HepG2 (cell line): ENCODE measurements around the gene EZH1. TPM values are rescaled to one million over a fixed set of nuclear protein-coding genes. Genes with fewer than 3 reads are reported as not detected.

Experiments used
- E2F2 ChIP-seq: sonication (generic); formaldehyde crosslinking; IDR thresholded peaks from 2 replicates; pipeline ENCODE4 v1.4.0; 2020; ENCODE audit warnings: missing genetic modification reagents, borderline replicate concordance
- FOXP4 ChIP-seq: sonication (generic); formaldehyde crosslinking; IDR thresholded peaks from 2 replicates; pipeline ENCODE4 v1.4.0; 2020; ENCODE audit warnings: missing genetic modification reagents
- HNRNPUL1 ChIP-seq: fragments of 200-400 bp; formaldehyde crosslinking; IDR thresholded peaks from 2 replicates; pipeline ENCODE4 v1.6.1; 2017; ENCODE audit warnings: low read depth, mild to moderate bottlenecking, low read length, moderate library complexity
- KAT2B ChIP-seq: fragments of 150-350 bp; IDR thresholded peaks from 2 replicates; pipeline ENCODE4 v1.6.1; 2014; ENCODE audit warnings: low read depth, low read length, borderline replicate concordance
- KLF12 ChIP-seq: sonication (generic); formaldehyde crosslinking; IDR thresholded peaks from 2 replicates; pipeline ENCODE4 v1.4.0; 2020; ENCODE audit warnings: missing genetic modification reagents, borderline replicate concordance
- NAIF1 ChIP-seq: sonication (generic); formaldehyde crosslinking; IDR thresholded peaks from 2 replicates; pipeline ENCODE4 v1.5.0; 2020; ENCODE audit warnings: mild to moderate bottlenecking, missing genetic modification reagents, borderline replicate concordance
- NR2C2 ChIP-seq: sonication (generic); formaldehyde crosslinking; IDR thresholded peaks from 2 replicates; pipeline ENCODE4 v1.4.0; 2020; ENCODE audit warnings: missing genetic modification reagents, mild to moderate bottlenecking, moderate library complexity, borderline replicate concordance
- POGK ChIP-seq: sonication (generic); formaldehyde crosslinking; conservative IDR thresholded peaks from 2 replicates; pipeline ENCODE4 v1.8.0; 2022; ENCODE audit warnings: mild to moderate bottlenecking, moderate library complexity, missing genetic modification reagents
- PPARG ChIP-seq: conservative IDR thresholded peaks from 2 replicates; pipeline ENCODE4 v1.6.1; 2016; ENCODE audit warnings: missing biosample characterization, missing genetic modification reagents
- SOX6 ChIP-seq, 2 experiments: fragments of 450-650 bp in 1 of 2; sonication (generic) in 1 of 2; formaldehyde crosslinking in 1 of 2; IDR thresholded peaks; 2 replicates each; pipeline versions ENCODE4 v1.4.0 to v1.6.1; 2017 to 2020; ENCODE audit warnings: antibody characterized with exemption in 1 of 2, mild to moderate bottlenecking in 1 of 2, missing genetic modification reagents in 1 of 2
- TSC22D2 ChIP-seq: sonication (generic); formaldehyde crosslinking; IDR thresholded peaks from 2 replicates; pipeline ENCODE4 v1.5.1; 2020; ENCODE audit warnings: missing genetic modification reagents, mild to moderate bottlenecking, borderline replicate concordance
- YEATS2 ChIP-seq: sonication (generic); formaldehyde crosslinking; IDR thresholded peaks from 2 replicates; pipeline ENCODE4 v1.4.0; 2020; ENCODE audit warnings: missing genetic modification reagents, borderline replicate concordance
- ZBTB7B ChIP-seq: sonication (generic); formaldehyde crosslinking; IDR thresholded peaks from 2 replicates; pipeline ENCODE4 v1.4.0; 2020; ENCODE audit warnings: missing genetic modification reagents
- ZEB1 ChIP-seq: IDR thresholded peaks from 2 replicates; pipeline ENCODE4 v1.6.1; 2012; ENCODE audit warnings: mild to moderate bottlenecking, low read depth, inconsistent platforms; ENCODE audit not compliant: insufficient replicate concordance
- ZFP37 ChIP-seq: sonication (generic); formaldehyde crosslinking; IDR thresholded peaks from 2 replicates; pipeline ENCODE4 v1.4.0; 2020; ENCODE audit warnings: missing genetic modification reagents, borderline replicate concordance
- ZFP62 ChIP-seq: sonication (generic); formaldehyde crosslinking; IDR thresholded peaks from 2 replicates; pipeline ENCODE4 v1.4.0; 2020; ENCODE audit warnings: missing genetic modification reagents
- ZNF224 ChIP-seq: sonication (generic); formaldehyde crosslinking; IDR thresholded peaks from 2 replicates; pipeline ENCODE4 v1.5.0; 2020; ENCODE audit warnings: mild to moderate bottlenecking, missing genetic modification reagents
- ZNF264 ChIP-seq: sonication (generic); formaldehyde crosslinking; IDR thresholded peaks from 2 replicates; pipeline ENCODE4 v1.4.0; 2020; ENCODE audit warnings: missing genetic modification reagents
- ZNF276 ChIP-seq: sonication (generic); formaldehyde crosslinking; IDR thresholded peaks from 2 replicates; pipeline ENCODE4 v1.4.0; 2020; ENCODE audit warnings: mild to moderate bottlenecking, low read depth, missing genetic modification reagents
- ZNF30 ChIP-seq: sonication (generic); formaldehyde crosslinking; IDR thresholded peaks from 2 replicates; pipeline ENCODE4 v1.5.0; 2020; ENCODE audit warnings: mild to moderate bottlenecking, missing genetic modification reagents
- ZNF616 ChIP-seq: sonication (generic); formaldehyde crosslinking; IDR thresholded peaks from 2 replicates; pipeline ENCODE4 v1.5.0; 2020; ENCODE audit warnings: low read depth, mild to moderate bottlenecking, missing genetic modification reagents
- ZNF7 ChIP-seq: IDR thresholded peaks from 2 replicates; pipeline ENCODE4 v1.6.1; 2016; ENCODE audit warnings: missing biosample characterization, missing genetic modification reagents
- ZNF740 ChIP-seq: sonication (generic); formaldehyde crosslinking; IDR thresholded peaks from 2 replicates; pipeline ENCODE4 v1.4.0; 2020; ENCODE audit warnings: missing genetic modification reagents
- polyA plus RNA-seq, 8 experiments: library from polyadenylated mRNA; depleted of rRNA in 3 of 8; stranded (reverse) in 7 of 8; unstranded in 1 of 8; fragments of >200 nt; fragmentation: Illumina TruSeq in 4 of 8; extraction: Trizol in 4 of 8; gene quantifications; 2 replicates each; pipeline versions ENCODE4 v1.2.1 to v1.2.3, GENCODE V29; 2011 to 2016; ENCODE audit warnings: low read depth in 4 of 8, missing spikeins in 1 of 8, mixed read lengths in 1 of 8; ENCODE audit not compliant: insufficient read depth in 1 of 8
- total RNA-seq, 5 experiments: library from RNA; depleted of rRNA; stranded (reverse); fragments of >200 nt; fragmentation: Illumina TruSeq; extraction: Trizol; gene quantifications; 2 replicates each; pipeline ENCODE4 v1.2.3, GENCODE V29; 2016; ENCODE audit warnings: low read depth in 1 of 5

Gene EZH1
- total and polyA plus RNA-seq, 2 of the 13 experiments (the other 11 are each of a cell fraction or from before 2014, with no cell fraction given), result 11.6 to 24.0 TPM

- TF ChIP-seq SOX6 (IDR thresholded peaks at IDR 0.05), result no peak
- TF ChIP-seq SOX6 (CRISPR knock-in tag; IDR thresholded peaks at IDR 0.05), result peak; percentile 33; the same call in 1 of the 2 replicates
- TF ChIP-seq ZFP37 (CRISPR knock-in tag), result 0 out of 2 replicates have a peak, but pooled peaks have one; percentile 45
- no peak; the same call in 1 of the 2 replicates for TF ChIP-seq NR2C2 (CRISPR knock-in tag)
- TF ChIP-seq ZNF30, result 0 out of 2 replicates have a peak, but pooled peaks have one; percentile 91
- peak; percentile 50 for TF ChIP-seq YEATS2 (CRISPR knock-in tag)
- no peak; the same call in 1 of the 2 replicates for TF ChIP-seq ZNF740 (CRISPR knock-in tag)
- TF ChIP-seq ZNF224 (CRISPR knock-in tag), result no peak
- TF ChIP-seq E2F2, result no peak; the same call in 1 of the 2 replicates
- no peak for TF ChIP-seq FOXP4
- 0 out of 2 replicates have a peak, but pooled peaks have one; percentile 64 for TF ChIP-seq ZNF616
- no peak for TF ChIP-seq POGK (CRISPR knock-in tag)
- TF ChIP-seq KLF12 (CRISPR knock-in tag), result 0 out of 2 replicates have a peak, but pooled peaks have one; percentile 48
- no peak for TF ChIP-seq KAT2B
- no peak for TF ChIP-seq HNRNPUL1
- no peak; the same call in 1 of the 2 replicates for TF ChIP-seq PPARG (CRISPR knock-in tag)
- peak; percentile 18; the same call in 1 of the 2 replicates for TF ChIP-seq ZNF276 (CRISPR knock-in tag)
- TF ChIP-seq TSC22D2 (CRISPR knock-in tag), result no peak
- peak; percentile 41; the same call in 1 of the 2 replicates for TF ChIP-seq ZBTB7B (CRISPR knock-in tag)
- peak; percentile 26; the same call in 1 of the 2 replicates for TF ChIP-seq ZNF264
- no peak for TF ChIP-seq ZFP62
- peak; percentile 14 for TF ChIP-seq ZEB1
- TF ChIP-seq NAIF1 (CRISPR knock-in tag), result no peak
- TF ChIP-seq ZNF7 (CRISPR knock-in tag), result no peak
These were observed 496 bp downstream of the EZH1 start (continued) for GRCh38 chr17:42744283-42744805.
